Endodermal cell (in vitro differentiated cells): Measurements from ENCODE around the gene HMCES. TPM values are rescaled to one million over a fixed set of nuclear protein-coding genes. Genes with fewer than 3 reads are reported as not detected.
"Not testable (repeated sequence)": the region's sequence is repeated elsewhere in the genome, so short reads cannot be mapped to it uniquely, and the experiment has no call there.

Experiments
- DNase-seq: peaks from one replicate; pipeline ENCODE4 v3.0.0-alpha.2; 2017
- H3K27ac ChIP-seq: 2 replicates; pipeline ENCODE4 v1.5.1; 2013; ENCODE audit warnings: mild to moderate bottlenecking, low read depth, low read length, moderate library complexity
- H3K27me3 ChIP-seq: 2 replicates; pipeline ENCODE4 v1.6.1; 2013; ENCODE audit warnings: mild to moderate bottlenecking, low read length, moderate library complexity; ENCODE audit not compliant: insufficient read depth, control insufficient read depth, poor library complexity, severe bottlenecking
- H3K36me3 ChIP-seq: 2 replicates; pipeline ENCODE4 v1.7.0; 2013; ENCODE audit warnings: mild to moderate bottlenecking, low read length, moderate library complexity; ENCODE audit not compliant: control insufficient read depth, insufficient read depth
- H3K4me1 ChIP-seq: one replicate; pipeline ENCODE4 v1.7.0; 2013; ENCODE audit warnings: low read length; ENCODE audit not compliant: control insufficient read depth, insufficient read depth
- H3K4me3 ChIP-seq: 2 replicates; pipeline ENCODE4 v1.5.1; 2013; ENCODE audit warnings: mild to moderate bottlenecking, low read length, moderate library complexity
- H3K9ac ChIP-seq: 2 replicates; pipeline ENCODE4 v1.6.1; 2013; ENCODE audit warnings: mild to moderate bottlenecking, low read length, moderate library complexity; ENCODE audit not compliant: poor library complexity, severe bottlenecking; ENCODE audit errors: extremely low read depth
- H3K9me3 ChIP-seq: 2 replicates; pipeline ENCODE4 v1.6.1; 2013; ENCODE audit warnings: mild to moderate bottlenecking, low read length, moderate library complexity; ENCODE audit not compliant: control insufficient read depth
- H3K27ac Mint-ChIP-seq: 2 replicates; pipeline ENCODE4 v1.8.0; 2020; ENCODE audit warnings: mixed read lengths
- H3K27me3 Mint-ChIP-seq: 2 replicates; pipeline ENCODE4 v1.8.0; 2021; ENCODE audit warnings: mild to moderate bottlenecking, mixed read lengths; ENCODE audit not compliant: insufficient read depth
- H3K36me3 Mint-ChIP-seq: 2 replicates; pipeline ENCODE4 v1.8.0; 2020; ENCODE audit warnings: low read depth, mixed read lengths
- H3K4me1 Mint-ChIP-seq: 2 replicates; pipeline ENCODE4 v1.8.0; 2020; ENCODE audit warnings: mixed read lengths
- H3K4me3 Mint-ChIP-seq: 2 replicates; pipeline ENCODE4 v1.8.0; 2020; ENCODE audit warnings: mild to moderate bottlenecking, moderate library complexity, mixed read lengths
- H3K9me3 Mint-ChIP-seq: 2 replicates; pipeline ENCODE4 v1.8.0; 2020; ENCODE audit warnings: mild to moderate bottlenecking, mixed read lengths
- WGBS, 2 experiments: methylation state at CpG; one replicate each; pipeline versions ENCODE4 v1.1.5 to v1.1.7; 2013; ENCODE audit warnings: missing lambda C conversion rate in 2 of 2, mixed read lengths in 1 of 2; ENCODE audit not compliant: insufficient coverage in 1 of 2, insufficient read length in 1 of 2; 5-methylcytosine and 5-hydroxymethylcytosine counted together
- total RNA-seq, 2 donors: library from RNA; stranded (reverse); fragmentation: NEBNext Ultra II Directional in 1 of 2; extraction: Animal tissue kit (Norgen Biotek cat#: 25700) in 1 of 2; gene quantifications; 2 replicates in 1 of 2; 3 replicates in 1 of 2; pipeline ENCODE4 v1.2.1, GENCODE V29; 2021
- TF ChIP-seq, protein P1 (sequence below): fragments of 200-600 bp; sonication (generic); conservative IDR thresholded peaks from 2 replicates; pipeline ENCODE4 v1.5.0; 2021; ENCODE audit warnings: antibody characterized with exemption, mild to moderate bottlenecking

HMCES gene
- total RNA-seq, 2 donors from 2014 or later: 42.9 to 46.9 TPM

DNA sequence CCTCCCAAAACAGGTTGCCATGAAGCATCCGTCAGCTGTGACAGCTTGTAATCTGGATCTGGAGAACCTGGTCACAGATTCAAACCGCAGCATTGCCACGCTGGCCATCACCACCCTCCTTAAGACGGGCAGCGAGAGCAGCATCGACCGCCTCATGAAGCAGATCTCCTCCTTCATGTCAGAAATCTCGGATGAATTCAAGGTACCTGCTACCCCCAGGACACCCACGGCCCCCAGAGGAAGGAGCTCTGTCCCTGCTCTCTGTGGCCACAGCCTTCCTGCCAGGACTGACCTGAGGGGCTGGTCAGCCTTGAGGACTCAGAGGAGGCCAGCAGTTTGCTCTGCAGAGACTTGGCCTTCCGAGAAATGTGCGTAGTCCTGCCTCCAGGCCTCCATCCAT is 18.1 kb upstream of the HMCES start:
- Mint-ChIP-seq H3K36me3 (peaks cover 83% of the 10 kb centered on the region), H3K4me1 (no peaks in the 10 kb centered on the region), H3K9me3 (no peaks in the 10 kb centered on the region), H3K27ac (no peak overlapping the region), H3K4me3 (no peak overlapping the region), H3K27me3 (no peaks in the 10 kb centered on the region)
- Histone ChIP-seq H3K4me1 (no peaks in the 10 kb centered on the region), H3K36me3 (peaks cover 90% of the 10 kb centered on the region), H3K4me3 (no peak overlapping the region), H3K27ac (no peak overlapping the region), H3K27me3 (no peaks in the 10 kb centered on the region), H3K9ac (no peak overlapping the region), H3K9me3 (no peaks in the 10 kb centered on the region)
- DNase-seq: no peak
- TF ChIP-seq, protein P1, sequence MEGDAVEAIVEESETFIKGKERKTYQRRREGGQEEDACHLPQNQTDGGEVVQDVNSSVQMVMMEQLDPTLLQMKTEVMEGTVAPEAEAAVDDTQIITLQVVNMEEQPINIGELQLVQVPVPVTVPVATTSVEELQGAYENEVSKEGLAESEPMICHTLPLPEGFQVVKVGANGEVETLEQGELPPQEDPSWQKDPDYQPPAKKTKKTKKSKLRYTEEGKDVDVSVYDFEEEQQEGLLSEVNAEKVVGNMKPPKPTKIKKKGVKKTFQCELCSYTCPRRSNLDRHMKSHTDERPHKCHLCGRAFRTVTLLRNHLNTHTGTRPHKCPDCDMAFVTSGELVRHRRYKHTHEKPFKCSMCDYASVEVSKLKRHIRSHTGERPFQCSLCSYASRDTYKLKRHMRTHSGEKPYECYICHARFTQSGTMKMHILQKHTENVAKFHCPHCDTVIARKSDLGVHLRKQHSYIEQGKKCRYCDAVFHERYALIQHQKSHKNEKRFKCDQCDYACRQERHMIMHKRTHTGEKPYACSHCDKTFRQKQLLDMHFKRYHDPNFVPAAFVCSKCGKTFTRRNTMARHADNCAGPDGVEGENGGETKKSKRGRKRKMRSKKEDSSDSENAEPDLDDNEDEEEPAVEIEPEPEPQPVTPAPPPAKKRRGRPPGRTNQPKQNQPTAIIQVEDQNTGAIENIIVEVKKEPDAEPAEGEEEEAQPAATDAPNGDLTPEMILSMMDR: no peak
- WGBS, 2 experiments: 98 to 100% methylated on average over 10 to 11 of the region's 11 CpGs

DNA sequence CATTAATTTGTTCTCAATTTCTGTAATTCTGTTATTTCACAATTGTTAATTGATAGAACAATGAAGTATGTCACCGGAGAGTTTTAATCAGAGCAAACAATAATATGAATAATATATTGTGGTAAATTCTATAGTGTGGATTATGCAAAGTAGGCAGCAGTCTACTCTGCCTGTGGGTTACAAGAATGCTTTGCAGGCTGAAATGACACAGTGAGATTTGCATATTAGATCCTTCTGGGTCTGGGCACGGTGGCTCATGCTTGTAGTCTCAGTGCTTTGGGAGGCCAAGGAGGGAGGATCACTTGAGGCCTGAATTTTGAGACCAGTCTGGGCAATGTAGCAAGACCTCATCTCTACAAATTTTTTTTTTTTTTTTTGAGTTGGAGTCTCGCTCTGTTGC is 16.8 kb upstream of the HMCES start:
- no peak overlapping the region for H3K9ac ChIP-seq
- H3K27me3 ChIP-seq: no peaks in the 10 kb centered on the region
- peaks cover 82% of the 10 kb centered on the region for H3K36me3 Mint-ChIP-seq
- H3K4me3 ChIP-seq: no peak overlapping the region
- H3K27ac ChIP-seq: no peak overlapping the region
- no peaks in the 10 kb centered on the region for H3K4me1 Mint-ChIP-seq
- H3K27ac Mint-ChIP-seq: no peak overlapping the region
- H3K27me3 Mint-ChIP-seq: no peaks in the 10 kb centered on the region
- H3K4me1 ChIP-seq: no peaks in the 10 kb centered on the region
- H3K4me3 Mint-ChIP-seq: no peak overlapping the region
- H3K36me3 ChIP-seq: peaks cover 90% of the 10 kb centered on the region
- H3K9me3 ChIP-seq: no peaks in the 10 kb centered on the region
- TF ChIP-seq, protein P1: no peak
- no peak for DNase-seq
- no peaks in the 10 kb centered on the region for H3K9me3 Mint-ChIP-seq
- WGBS, 2 experiments: 90 to 99% methylated on average over 1 to 3 of the region's 3 CpGs

GRCh38 chr3:129263161-129263910 is 15.3 kb upstream of the HMCES start:
- no peaks in the 10 kb centered on the region for H3K9me3 Mint-ChIP-seq
- no peak for DNase-seq
- Histone ChIP-seq H3K4me3 (no peak overlapping the region), H3K36me3 (peaks cover 90% of the 10 kb centered on the region), H3K27ac (no peak overlapping the region), H3K9ac (no peak overlapping the region), H3K9me3 (no peaks in the 10 kb centered on the region), H3K4me1 (no peaks in the 10 kb centered on the region), H3K27me3 (no peaks in the 10 kb centered on the region)
- H3K4me1 Mint-ChIP-seq: no peaks in the 10 kb centered on the region
- no peaks in the 10 kb centered on the region for H3K27me3 Mint-ChIP-seq
- H3K27ac Mint-ChIP-seq: no peak overlapping the region
- TF ChIP-seq, protein P1: no peak
- H3K4me3 Mint-ChIP-seq: no peak overlapping the region
- 96% methylated on average over 6 of the region's 6 CpGs for WGBS, 2 experiments
- H3K36me3 Mint-ChIP-seq: peaks cover 83% of the 10 kb centered on the region

GRCh38 chr3:129264994-129265393 is 13.7 kb upstream of the HMCES start:
- H3K9me3 ChIP-seq, H3K4me1 Mint-ChIP-seq, H3K9me3 Mint-ChIP-seq, H3K4me3 Mint-ChIP-seq, H3K27ac ChIP-seq, DNase-seq, H3K27me3 Mint-ChIP-seq, H3K4me3 ChIP-seq, H3K4me1 ChIP-seq, H3K27me3 ChIP-seq, H3K9ac ChIP-seq, H3K27ac Mint-ChIP-seq: not testable (repeated sequence)
- peaks cover 89% of the 10 kb centered on the region for H3K36me3 Mint-ChIP-seq
- 97 to 100% methylated on average over 5 to 6 of the region's 6 CpGs for WGBS, 2 experiments
- peaks cover 93% of the 10 kb centered on the region for H3K36me3 ChIP-seq
